Measurements from ENCODE around the gene MARCHF6.

GRCh38 chr5:10306806-10307205 lies 46.7 kb upstream of the MARCHF6 start:
- TF ChIP-seq NFRKB (IDR thresholded peaks at IDR 0.05), result no peak
- no peak for TF ChIP-seq SP1 (IDR thresholded peaks at IDR 0.05)
- no peak for TF ChIP-seq FOXA1 (IDR thresholded peaks at IDR 0.05)
- no peak for TF ChIP-seq FOXK2 (IDR thresholded peaks at IDR 0.05)
- TF ChIP-seq FOXM1 (IDR thresholded peaks at IDR 0.05; ENCODE audit: borderline replicate concordance), result no peak
- TF ChIP-seq SUZ12 (IDR thresholded peaks at IDR 0.05), result no peak
- no peak for TF ChIP-seq HDGF (IDR thresholded peaks at IDR 0.05; ENCODE audit: borderline replicate concordance)
- no peak for TF ChIP-seq LEF1 (IDR thresholded peaks at IDR 0.05; ENCODE audit: borderline replicate concordance)
- TF ChIP-seq PKNOX1 (IDR thresholded peaks at IDR 0.05), result no peak
- no peak for TF ChIP-seq BHLHE40 (IDR thresholded peaks at IDR 0.05; ENCODE audit: borderline replicate concordance)
- no peak for TF ChIP-seq ZNF384 (IDR thresholded peaks at IDR 0.05)
- no peak for TF ChIP-seq ELF4 (IDR thresholded peaks at IDR 0.05)
- TF ChIP-seq TARDBP (IDR thresholded peaks at IDR 0.05), result no peak
